HG02973 (cell line): ENCODE measurements around the gene BCOR.

ENCODE experiments used
- ATAC-seq: cut with Tn5 transposase; IDR thresholded peaks from one replicate; pipeline ENCODE4 v1.9.1; 2021; ENCODE audit warnings: moderate library complexity; ENCODE audit not compliant: unreplicated experiment

Gene BCOR

GRCh38 chrX:40097504-40098263 lies at the start of gene BCOR:
TSS of gene BCOR (minus strand) at chrX:40097958. CDS start at chrX:40077929, 20,029 bp downstream.
- ATAC-seq: no peak

GRCh38 chrX:40147126-40147952 lies 49.6 kb upstream of the BCOR start:
- ATAC-seq: no peak

GRCh38 chrX:40146262-40147125 lies 48.7 kb upstream of the BCOR start:
- no peak for ATAC-seq

GRCh38 chrX:40145923-40146261 lies 48.1 kb upstream of the BCOR start:
- no peak for ATAC-seq

- ATAC-seq: no peak
Measured at GRCh38 chrX:40145001-40145922, 47.5 kb upstream of the BCOR start.

GRCh38 chrX:40144576-40144975 lies 46.8 kb upstream of the BCOR start:
- no peak for ATAC-seq

- no peak for ATAC-seq
Measured at GRCh38 chrX:40143987-40144386, 46.2 kb upstream of the BCOR start.

- ATAC-seq: no peak
Measured at GRCh38 chrX:40143001-40143400, 45.2 kb upstream of the BCOR start.

- ATAC-seq: no peak
Measured at GRCh38 chrX:40142417-40142816, 44.7 kb upstream of the BCOR start.

- ATAC-seq: no peak
Measured at GRCh38 chrX:40140706-40141499, 43.1 kb upstream of the BCOR start.

- ATAC-seq: no peak
Measured at GRCh38 chrX:40132751-40133150, 35.0 kb upstream of the BCOR start.

- ATAC-seq: no peak
Measured at GRCh38 chrX:40131654-40132337, 34.0 kb upstream of the BCOR start.

- ATAC-seq: no peak
Measured at GRCh38 chrX:40130207-40130606, 32.4 kb upstream of the BCOR start.

- ATAC-seq: no peak
Measured at GRCh38 chrX:40127052-40127451, 29.3 kb upstream of the BCOR start.

GRCh38 chrX:40122487-40122886 lies 24.7 kb upstream of the BCOR start:
- no peak for ATAC-seq

- ATAC-seq: no peak
Measured at GRCh38 chrX:40121618-40122017, 23.9 kb upstream of the BCOR start.

GRCh38 chrX:40120838-40121580 lies 23.3 kb upstream of the BCOR start:
- ATAC-seq: no peak

- no peak for ATAC-seq
Measured at GRCh38 chrX:40117715-40118285, 20.0 kb upstream of the BCOR start.
